HG02970 (cell line): Measurements from ENCODE around the gene DNAJA4.

Experiments used
- ATAC-seq: cut with Tn5 transposase; IDR thresholded peaks from one replicate; pipeline ENCODE4 v1.9.1; 2021; ENCODE audit warnings: mild to moderate bottlenecking, moderate library complexity, moderate number of reproducible peaks; ENCODE audit not compliant: unreplicated experiment, low FRiP score

DNAJA4 gene

GRCh38 chr15:78312957-78313356 is 48.6 kb downstream of the DNAJA4 start:
- ATAC-seq: no peak

GRCh38 chr15:78313383-78313782 is 49.0 kb downstream of the DNAJA4 start:
- ATAC-seq: no peak

- no peak for ATAC-seq
Observed at GRCh38 chr15:78314181-78314581, 49.8 kb downstream of the DNAJA4 start.

GRCh38 chr15:78315686-78316282 is 51.4 kb downstream of the DNAJA4 start:
- no peak for ATAC-seq

- no peak for ATAC-seq
Observed at GRCh38 chr15:78316283-78317083, 52.1 kb downstream of the DNAJA4 start.

- no peak for ATAC-seq
Observed at GRCh38 chr15:78317145-78317836, 52.9 kb downstream of the DNAJA4 start.

GRCh38 chr15:78319588-78319987 is 55.2 kb downstream of the DNAJA4 start:
- ATAC-seq: no peak

- no peak for ATAC-seq
Observed at GRCh38 chr15:78320183-78320582, 55.8 kb downstream of the DNAJA4 start.

GRCh38 chr15:78321041-78321570 is 56.7 kb downstream of the DNAJA4 start:
- no peak for ATAC-seq

GRCh38 chr15:78321786-78322185 is 57.4 kb downstream of the DNAJA4 start:
- no peak for ATAC-seq

GRCh38 chr15:78322243-78322642 is 57.9 kb downstream of the DNAJA4 start:
- no peak for ATAC-seq

GRCh38 chr15:78322724-78323521 is 58.6 kb downstream of the DNAJA4 start:
- ATAC-seq: no peak

- no peak for ATAC-seq
Observed at GRCh38 chr15:78323693-78324092, 59.3 kb downstream of the DNAJA4 start.

- no peak for ATAC-seq
Observed at GRCh38 chr15:78324144-78324543, 59.8 kb downstream of the DNAJA4 start.

GRCh38 chr15:78325092-78325843 is 60.9 kb downstream of the DNAJA4 start:
- no peak for ATAC-seq

- no peak for ATAC-seq
Observed at GRCh38 chr15:78327466-78327865, 63.1 kb downstream of the DNAJA4 start.

- no peak for ATAC-seq
Observed at GRCh38 chr15:78329625-78330024, 65.3 kb downstream of the DNAJA4 start.
